Smooth muscle cell (in vitro differentiated cells): Measurements from ENCODE around the gene LYSMD4. TPM values are rescaled to one million over a fixed set of nuclear protein-coding genes. Genes with fewer than 3 reads are reported as not detected.

ENCODE experiments used
- DNase-seq: peaks from one replicate; lab custom pipeline; 2025; ENCODE audit not compliant: unreplicated experiment; lab: John Stamatoyannopoulos, UW
- H2AFZ ChIP-seq: fragments of 200-600 bp; sonication (generic); 2 replicates; pipeline ENCODE4 v1.6.0; 2016; ENCODE audit warnings: antibody characterized with exemption, low read depth, mild to moderate bottlenecking
- H3F3A ChIP-seq: fragments of 200-600 bp; sonication (generic); 2 replicates; pipeline ENCODE4 v1.6.0; 2017; ENCODE audit warnings: antibody characterized with exemption, low read depth
- H3K27ac ChIP-seq: fragments of 200-600 bp; sonication (generic); 2 replicates; pipeline ENCODE4 v1.5.1; 2016; ENCODE audit warnings: low read depth, mild to moderate bottlenecking
- H3K27me3 ChIP-seq: fragments of 200-600 bp; sonication (generic); 2 replicates; pipeline ENCODE4 v1.6.1; 2016; ENCODE audit warnings: low read depth, mild to moderate bottlenecking
- H3K36me3 ChIP-seq: fragments of 200-600 bp; sonication (generic); 2 replicates; pipeline ENCODE4 v1.5.1; 2016; ENCODE audit warnings: low read depth
- H3K4me1 ChIP-seq: fragments of 200-600 bp; sonication (generic); 2 replicates; pipeline ENCODE4 v1.5.1; 2016; ENCODE audit warnings: low read depth
- H3K4me2 ChIP-seq: fragments of 200-600 bp; sonication (generic); 2 replicates; pipeline ENCODE4 v1.6.0; 2016; ENCODE audit warnings: mild to moderate bottlenecking
- H3K4me3 ChIP-seq: fragments of 200-600 bp; sonication (generic); 2 replicates; pipeline ENCODE4 v1.5.1; 2016; ENCODE audit warnings: mild to moderate bottlenecking
- H3K79me2 ChIP-seq: fragments of 200-600 bp; sonication (generic); 2 replicates; pipeline ENCODE4 v1.6.0; 2016; ENCODE audit warnings: low read depth, mild to moderate bottlenecking
- H3K9ac ChIP-seq: fragments of 200-600 bp; sonication (generic); 2 replicates; pipeline ENCODE4 v1.6.0; 2016; ENCODE audit warnings: low read depth
- H3K9me3 ChIP-seq: fragments of 200-600 bp; sonication (generic); replicated peaks from 2 replicates; pipeline ENCODE4 v1.5.1; 2016; ENCODE audit warnings: low read depth
- H4K20me1 ChIP-seq: fragments of 200-600 bp; sonication (generic); 2 replicates; pipeline ENCODE4 v1.6.0; 2016; ENCODE audit warnings: low read depth
- WGBS: methylation state at CpG from one replicate; pipeline ENCODE4 v1.1.7; 2016; ENCODE audit warnings: low lambda C conversion rate; 5-methylcytosine and 5-hydroxymethylcytosine counted together
- polyA plus RNA-seq: library from polyadenylated mRNA; unstranded; fragments of >200 nt; fragmentation: Nextera tagmentation; extraction: Ambion mirVana; gene quantifications from 2 replicates; pipeline ENCODE4 v1.2.1, GENCODE V29; 2016
- total RNA-seq: library from RNA; depleted of rRNA; stranded (reverse); fragments of >200 nt; gene quantifications from 2 replicates; pipeline ENCODE4 v1.2.3, GENCODE V29; 2014
- TF ChIP-seq, protein P1 (sequence below): fragments of 200-600 bp; sonication (generic); IDR thresholded peaks from 2 replicates; pipeline ENCODE4 v1.5.1; 2017; ENCODE audit warnings: borderline replicate concordance, mild to moderate bottlenecking, antibody characterized with exemption; ENCODE audit not compliant: insufficient read depth, poor library complexity, severe bottlenecking

The LYSMD4 gene
- total and polyA plus RNA-seq, 2 experiments from 2014 or later: 4.4 to 6.0 TPM

GRCh38 chr15:99744142-99744541 lies 10.9 kb upstream of the LYSMD4 start:
- Histone ChIP-seq H3K79me2 (no peaks in the 10 kb centered on the region), H3K4me1 (no peaks in the 10 kb centered on the region)
- WGBS: 86% methylated on average over 7 of the region's 7 CpGs

DNA sequence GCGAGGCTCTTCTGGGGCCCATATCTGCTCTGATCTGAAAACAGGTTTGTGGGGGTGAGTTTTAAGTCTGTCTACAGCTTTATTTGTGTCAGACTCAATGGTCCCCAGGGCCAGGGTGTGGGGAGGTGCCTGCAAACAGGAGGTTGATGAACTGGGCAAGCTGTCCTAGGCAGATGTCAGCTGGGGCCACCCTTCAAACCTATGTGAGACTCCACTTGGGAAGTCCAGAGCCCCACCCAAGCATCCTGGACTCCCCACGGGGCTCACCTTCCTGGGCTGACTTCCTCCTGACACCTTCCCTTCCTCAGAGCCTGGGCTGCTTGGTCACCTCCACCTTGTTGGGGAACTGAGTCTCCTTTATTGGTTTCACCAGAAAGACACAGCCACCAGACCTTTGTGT lies 8.6 kb upstream of the LYSMD4 start:
- no peaks in the 10 kb centered on the region for H3F3A ChIP-seq
- H2AFZ ChIP-seq: no peak overlapping the region
- no peaks in the 10 kb centered on the region for H3K9me3 ChIP-seq
- no peak overlapping the region for H3K4me2 ChIP-seq
- H3K4me3 ChIP-seq: no peak overlapping the region
- no peaks in the 10 kb centered on the region for H4K20me1 ChIP-seq
- H3K9ac ChIP-seq: no peak overlapping the region
- no peak for DNase-seq
- TF ChIP-seq, protein P1, sequence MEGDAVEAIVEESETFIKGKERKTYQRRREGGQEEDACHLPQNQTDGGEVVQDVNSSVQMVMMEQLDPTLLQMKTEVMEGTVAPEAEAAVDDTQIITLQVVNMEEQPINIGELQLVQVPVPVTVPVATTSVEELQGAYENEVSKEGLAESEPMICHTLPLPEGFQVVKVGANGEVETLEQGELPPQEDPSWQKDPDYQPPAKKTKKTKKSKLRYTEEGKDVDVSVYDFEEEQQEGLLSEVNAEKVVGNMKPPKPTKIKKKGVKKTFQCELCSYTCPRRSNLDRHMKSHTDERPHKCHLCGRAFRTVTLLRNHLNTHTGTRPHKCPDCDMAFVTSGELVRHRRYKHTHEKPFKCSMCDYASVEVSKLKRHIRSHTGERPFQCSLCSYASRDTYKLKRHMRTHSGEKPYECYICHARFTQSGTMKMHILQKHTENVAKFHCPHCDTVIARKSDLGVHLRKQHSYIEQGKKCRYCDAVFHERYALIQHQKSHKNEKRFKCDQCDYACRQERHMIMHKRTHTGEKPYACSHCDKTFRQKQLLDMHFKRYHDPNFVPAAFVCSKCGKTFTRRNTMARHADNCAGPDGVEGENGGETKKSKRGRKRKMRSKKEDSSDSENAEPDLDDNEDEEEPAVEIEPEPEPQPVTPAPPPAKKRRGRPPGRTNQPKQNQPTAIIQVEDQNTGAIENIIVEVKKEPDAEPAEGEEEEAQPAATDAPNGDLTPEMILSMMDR: no peak
- H3K4me1 ChIP-seq: no peaks in the 10 kb centered on the region
- no peaks in the 10 kb centered on the region for H3K36me3 ChIP-seq
- 88% methylated on average over 2 of the region's 2 CpGs for WGBS
- H3K27ac ChIP-seq: no peak overlapping the region
- H3K79me2 ChIP-seq: no peaks in the 10 kb centered on the region
- H3K27me3 ChIP-seq: no peaks in the 10 kb centered on the region

More at GRCh38 chr15:99744142-99744541, 10.9 kb upstream of the LYSMD4 start:
- Histone ChIP-seq H3K9me3 (no peaks in the 10 kb centered on the region), H3K4me3 (no peak overlapping the region), H3F3A (no peaks in the 10 kb centered on the region), H3K36me3 (no peaks in the 10 kb centered on the region), H4K20me1 (no peaks in the 10 kb centered on the region), H3K9ac (no peak overlapping the region), H2AFZ (no peak overlapping the region), H3K4me2 (no peak overlapping the region), H3K27ac (no peak overlapping the region), H3K27me3 (no peaks in the 10 kb centered on the region)
- TF ChIP-seq, protein P1: no peak
- DNase-seq: no peak

DNA sequence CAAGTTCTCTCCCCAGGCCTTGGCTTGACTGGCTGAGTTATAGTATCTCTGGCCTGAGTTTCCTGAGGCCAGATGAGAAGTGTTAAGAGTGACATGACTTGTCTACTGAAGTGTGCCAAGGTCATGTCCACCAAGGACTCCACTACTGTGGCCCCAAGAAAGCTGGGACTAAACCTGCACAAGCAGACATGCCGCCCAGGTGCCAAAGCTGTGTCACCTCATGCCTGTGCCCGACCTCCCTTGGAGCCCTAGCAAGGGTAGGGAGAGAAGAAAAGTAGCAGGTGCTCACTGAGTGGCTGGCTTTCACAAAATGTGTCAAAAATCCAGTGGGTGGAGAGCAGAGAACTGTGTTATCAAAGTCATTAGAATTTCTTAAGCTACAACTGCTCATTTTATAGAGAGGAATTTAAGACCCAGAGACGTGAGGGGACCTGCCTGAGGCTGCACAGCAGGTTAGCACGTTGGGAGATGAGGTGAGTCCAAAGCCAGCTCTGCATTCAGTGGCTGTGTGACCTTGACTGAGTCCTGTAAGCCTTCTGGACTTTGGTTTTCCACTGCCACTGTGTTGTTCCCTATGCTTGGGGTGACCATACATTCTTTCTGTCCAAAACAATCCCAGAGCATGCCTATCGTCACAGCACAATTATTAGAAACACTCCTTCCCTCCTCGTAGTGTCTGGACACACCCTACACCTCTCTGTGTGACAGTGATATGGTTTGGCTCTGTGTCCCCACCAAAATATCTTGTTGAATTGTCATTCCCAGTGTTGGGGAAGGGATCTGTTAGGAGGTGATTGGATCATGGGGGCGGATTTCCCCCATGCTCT lies 5.0 kb upstream of the LYSMD4 start:
- Histone ChIP-seq H3K9me3 (no peaks in the 10 kb centered on the region), H4K20me1 (no peaks in the 10 kb centered on the region), H3K79me2 (no peaks in the 10 kb centered on the region), H3K27ac (no peak overlapping the region), H3F3A (no peaks in the 10 kb centered on the region), H3K4me2 (no peak overlapping the region), H3K4me1 (no peaks in the 10 kb centered on the region), H2AFZ (no peak overlapping the region), H3K36me3 (no peaks in the 10 kb centered on the region), H3K4me3 (no peak overlapping the region), H3K27me3 (no peaks in the 10 kb centered on the region), H3K9ac (no peak overlapping the region)
- WGBS: 79% methylated on average over 7 of the region's 7 CpGs
- no peak for DNase-seq
- TF ChIP-seq, protein P1: no peak

DNA sequence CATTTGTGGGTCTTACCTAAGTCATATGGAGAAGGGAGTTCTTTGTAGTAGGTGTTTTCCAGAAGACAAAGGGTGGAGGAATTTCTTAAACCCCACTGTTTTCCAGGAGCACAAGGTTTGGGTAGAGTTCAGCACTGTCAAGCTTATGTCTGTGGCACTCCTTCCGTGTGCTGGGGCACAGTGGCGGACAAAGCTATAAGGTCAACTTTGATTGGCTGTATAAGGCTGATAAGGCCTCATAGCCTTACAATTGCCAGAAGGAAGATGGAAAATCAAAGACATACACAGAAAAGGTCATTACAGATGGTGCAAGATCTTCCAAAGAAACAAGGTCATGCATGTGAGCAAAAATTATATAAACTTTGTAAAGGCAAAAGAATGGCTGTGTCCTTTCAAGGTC lies 3.5 kb upstream of the LYSMD4 start:
- no peak for DNase-seq
- H3K9ac ChIP-seq: no peak overlapping the region
- H3K9me3 ChIP-seq: no peaks in the 10 kb centered on the region
- H3K27me3 ChIP-seq: no peaks in the 10 kb centered on the region
- no peaks in the 10 kb centered on the region for H4K20me1 ChIP-seq
- TF ChIP-seq, protein P1: no peak
- H3K4me3 ChIP-seq: no peak overlapping the region
- no peak overlapping the region for H3K27ac ChIP-seq
- no peak overlapping the region for H3K4me2 ChIP-seq
- no peaks in the 10 kb centered on the region for H3K36me3 ChIP-seq
- no peaks in the 10 kb centered on the region for H3F3A ChIP-seq
- H3K79me2 ChIP-seq: no peaks in the 10 kb centered on the region
- WGBS: 100% methylated on average over 2 of the region's 2 CpGs
- no peaks in the 10 kb centered on the region for H3K4me1 ChIP-seq
- no peak overlapping the region for H2AFZ ChIP-seq
